H1 (cell line): ENCODE measurements around the gene RFX3. TPM values are rescaled to one million over a fixed set of nuclear protein-coding genes. Genes with fewer than 3 reads are reported as not detected.

Experiments
- CTCF ChIA-PET: fragments of 300-600 bp; sonication (Branson Sonifier 250); formaldehyde crosslinking; loops from one replicate; lab custom pipeline; 2021; ENCODE audit not compliant: partially characterized antibody; lab: Charles Lee
- POLR2A ChIA-PET: fragments of 300-600 bp; sonication (Branson Sonifier 250); formaldehyde crosslinking; loops from one replicate; lab custom pipeline; 2021; ENCODE audit warnings: inconsistent platforms; ENCODE audit not compliant: partially characterized antibody; lab: Charles Lee
- DNase-seq, 2 experiments: peaks; one replicate each; pipeline versions ENCODE4 v3.0.0 to v3.0.0-alpha.2; 2010 to 2022; ENCODE audit warnings: low spot score in 2 of 2, low read depth in 1 of 2, mixed read lengths in 1 of 2
- FAIRE-seq: peaks from 2 replicates; lab custom pipeline; 2011; peaks lifted over from hg19 to GRCh38; lab: Jason Lieb, UNC
- H2AFZ ChIP-seq: 2 replicates; pipeline ENCODE4 v1.8.1; 2012; ENCODE audit warnings: low read length, inconsistent platforms
- H2AK5ac ChIP-seq: 2 replicates; pipeline ENCODE4 v1.6.1; 2013; ENCODE audit warnings: low read depth, low read length
- H2BK120ac ChIP-seq: replicated peaks from 2 replicates; pipeline ENCODE3; 2013; ENCODE audit warnings: low read depth, low read length, inconsistent platforms
- H2BK12ac ChIP-seq: 2 replicates; pipeline ENCODE4 v1.6.1; 2013; ENCODE audit warnings: low read depth, low read length
- H2BK15ac ChIP-seq: 2 replicates; pipeline ENCODE4 v1.6.1; 2013; ENCODE audit warnings: low read length
- H2BK20ac ChIP-seq: 2 replicates; pipeline ENCODE4 v1.6.1; 2013; ENCODE audit warnings: low read length
- H2BK5ac ChIP-seq: 2 replicates; pipeline ENCODE4 v1.6.1; 2013; ENCODE audit warnings: low read depth, low read length
- H3K14ac ChIP-seq: 2 replicates; pipeline ENCODE4 v1.6.1; 2013; ENCODE audit warnings: inconsistent platforms; ENCODE audit not compliant: insufficient read length
- H3K18ac ChIP-seq: 2 replicates; pipeline ENCODE4 v1.6.1; 2013; ENCODE audit warnings: low read length; ENCODE audit errors: extremely low read depth
- H3K23ac ChIP-seq: 2 replicates; pipeline ENCODE4 v1.6.1; 2013; ENCODE audit warnings: inconsistent platforms; ENCODE audit not compliant: insufficient read length
- H3K23me2 ChIP-seq: 2 replicates; pipeline ENCODE4 v1.6.1; 2013; ENCODE audit warnings: low read depth, low read length
- H3K27ac ChIP-seq: 2 replicates; pipeline ENCODE4 v1.6.1; 2011; ENCODE audit warnings: low read depth, low read length, inconsistent platforms
- H3K27me3 ChIP-seq, 4 experiments: replicated peaks in 1 of 4; 1 replicate in 1 of 4; 2 replicates in 3 of 4; pipeline versions ENCODE4 v1.6.1 to v1.8.1; 2011 to 2013; ENCODE audit warnings: low read length in 3 of 4, mild to moderate bottlenecking in 3 of 4, inconsistent platforms in 2 of 4, mixed read lengths in 2 of 4, moderate library complexity in 1 of 4; ENCODE audit not compliant: control insufficient read depth in 3 of 4, insufficient read depth in 3 of 4; ENCODE audit errors: extremely low read depth in 1 of 4
- H3K36me3 ChIP-seq, 4 experiments: 2 replicates each; pipeline versions ENCODE4 v1.6.1 to v1.8.1; 2011 to 2013; ENCODE audit warnings: mild to moderate bottlenecking in 4 of 4, low read length in 3 of 4, moderate library complexity in 2 of 4, control low read depth in 1 of 4, inconsistent platforms in 1 of 4; ENCODE audit not compliant: insufficient read depth in 4 of 4, control insufficient read depth in 2 of 4
- H3K4ac ChIP-seq: replicated peaks from 2 replicates; pipeline ENCODE3; 2013; ENCODE audit warnings: low read length, low read depth, mixed read lengths, inconsistent platforms; ENCODE audit not compliant: insufficient read length
- H3K4me1 ChIP-seq, 4 experiments: replicated peaks in 1 of 4; 1 replicate in 1 of 4; 2 replicates in 3 of 4; pipeline versions ENCODE4 v1.6.1 to v1.8.1; 2011 to 2013; ENCODE audit warnings: low read length in 3 of 4, inconsistent platforms in 2 of 4, mixed read lengths in 1 of 4; ENCODE audit not compliant: insufficient read depth in 4 of 4, control insufficient read depth in 3 of 4
- H3K4me2 ChIP-seq, 2 experiments: 2 replicates each; pipeline versions ENCODE4 v1.6.1 to v1.8.1; 2011 to 2013; ENCODE audit warnings: low read depth in 2 of 2, low read length in 2 of 2, control low read depth in 1 of 2, inconsistent platforms in 1 of 2, mild to moderate bottlenecking in 1 of 2; ENCODE audit not compliant: insufficient read depth in 1 of 2
- H3K4me3 ChIP-seq, 4 experiments: fragments of 200-600, 300-600 bp in 1 of 4; sonication (generic), shearing (Covaris generic), sonication (Bioruptor Twin) in 1 of 4; 2 replicates each; pipeline versions ENCODE4 v1.5.1 to v1.8.1; 2011 to 2016; ENCODE audit warnings: low read length in 4 of 4, low read depth in 3 of 4, control low read depth in 2 of 4, inconsistent platforms in 2 of 4, mild to moderate bottlenecking in 2 of 4, mixed read lengths in 1 of 4, moderate library complexity in 1 of 4; ENCODE audit not compliant: insufficient read depth in 2 of 4; ENCODE audit errors: extremely low read depth in 1 of 4
- H3K56ac ChIP-seq: replicated peaks from 2 replicates; pipeline ENCODE3; 2013; ENCODE audit warnings: low read depth, mild to moderate bottlenecking, mixed read lengths, low read length, inconsistent platforms; ENCODE audit not compliant: insufficient read length
- H3K79me1 ChIP-seq: 2 replicates; pipeline ENCODE4 v1.6.1; 2013; ENCODE audit warnings: low read depth, low read length, control low read depth
- H3K79me2 ChIP-seq, 2 experiments: 2 replicates each; pipeline versions ENCODE4 v1.6.1 to v1.8.1; 2012 to 2013; ENCODE audit warnings: low read length in 2 of 2, mild to moderate bottlenecking in 2 of 2, inconsistent platforms in 1 of 2; ENCODE audit not compliant: insufficient read depth in 2 of 2, control insufficient read depth in 1 of 2
- H3K9ac ChIP-seq, 4 experiments: replicated peaks in 1 of 4; 1 replicate in 1 of 4; 2 replicates in 3 of 4; pipeline versions ENCODE4 v1.6.1 to v1.8.1; 2011 to 2013; ENCODE audit warnings: low read depth in 3 of 4, low read length in 3 of 4, control low read depth in 2 of 4, mild to moderate bottlenecking in 2 of 4, moderate library complexity in 2 of 4, inconsistent platforms in 1 of 4; ENCODE audit errors: extremely low read depth in 1 of 4
- H3K9me3 ChIP-seq, 2 experiments: 2 replicates each; pipeline versions ENCODE4 v1.6.1 to v1.8.1; 2012 to 2013; ENCODE audit warnings: mild to moderate bottlenecking in 2 of 2, moderate library complexity in 2 of 2, control low read depth in 1 of 2, inconsistent platforms in 1 of 2, low read depth in 1 of 2, low read length in 1 of 2, mixed read lengths in 1 of 2; ENCODE audit not compliant: insufficient read depth in 2 of 2
- H4K20me1 ChIP-seq, 2 experiments: replicated peaks in 1 of 2; 2 replicates each; pipeline versions ENCODE3 to v1.8.1; 2011 to 2013; ENCODE audit warnings: inconsistent platforms in 2 of 2, low read length in 2 of 2, mild to moderate bottlenecking in 1 of 2; ENCODE audit not compliant: insufficient read depth in 2 of 2, control insufficient read depth in 1 of 2
- H4K5ac ChIP-seq: 2 replicates; pipeline ENCODE4 v1.6.1; 2013; ENCODE audit warnings: low read length, low read depth, mixed read lengths, inconsistent platforms; ENCODE audit not compliant: insufficient read length
- H4K8ac ChIP-seq: 2 replicates; pipeline ENCODE4 v1.8.0; 2013; ENCODE audit warnings: mild to moderate bottlenecking, moderate library complexity, low read length, inconsistent platforms; ENCODE audit not compliant: insufficient read depth; ENCODE audit errors: extremely low read depth
- H4K91ac ChIP-seq: replicated peaks from 2 replicates; pipeline ENCODE3; 2013; ENCODE audit warnings: low read length, mixed read lengths, inconsistent platforms; ENCODE audit not compliant: insufficient read length
- JUND ChIP-seq: IDR thresholded peaks from 2 replicates; pipeline ENCODE4 v1.6.1; 2011; ENCODE audit warnings: mild to moderate bottlenecking, improper control_type of control experiment, low read length
- KDM5A ChIP-seq: fragments of 200-600 bp; IDR thresholded peaks from 2 replicates; pipeline ENCODE4 v1.7.1; 2012; ENCODE audit warnings: mild to moderate bottlenecking, low read length, inconsistent platforms, mixed read lengths
- NRF1 ChIP-seq: IDR thresholded peaks from 2 replicates; pipeline ENCODE4 v1.6.1; 2011; ENCODE audit warnings: mild to moderate bottlenecking, low read depth, low read length, improper control_type of control experiment
- SAP30 ChIP-seq: fragments of 300-600 bp; sonication (generic); IDR thresholded peaks from 2 replicates; pipeline ENCODE4 v1.7.1; 2012; ENCODE audit warnings: low read length, moderate library complexity, mild to moderate bottlenecking, inconsistent platforms; ENCODE audit not compliant: insufficient read depth, insufficient replicate concordance
- SIX5 ChIP-seq: IDR thresholded peaks from 2 replicates; pipeline ENCODE4 v1.6.1; 2011; ENCODE audit warnings: mild to moderate bottlenecking, low read depth, low read length
- polyA plus RNA-seq, 7 experiments: library from polyadenylated mRNA; depleted of rRNA in 3 of 7; stranded (reverse) in 5 of 7; unstranded in 2 of 7; fragments of >200 nt in 5 of 7; fragments of 200-250 nt in 2 of 7; gene quantifications; 1 replicate in 5 of 7; 2 replicates in 1 of 7; 4 replicates in 1 of 7; pipeline versions ENCODE4 v1.2.1 to v1.2.3, GENCODE V29; 2011 to 2013; ENCODE audit warnings: missing spikeins in 2 of 7, mixed read lengths in 2 of 7
- total RNA-seq: library from RNA; stranded (reverse); fragmentation: NEBNext Ultra II Directional; extraction: Animal tissue kit (Norgen Biotek cat#: 25700); gene quantifications from 2 replicates; pipeline ENCODE4 v1.2.1, GENCODE V29; 2021

RFX3 gene
- total and polyA plus RNA-seq, 2 of the 8 experiments (the other 6 are each of a cell fraction or from before 2014, with no cell fraction given) = 4.9 to 22.6 TPM

DNA sequence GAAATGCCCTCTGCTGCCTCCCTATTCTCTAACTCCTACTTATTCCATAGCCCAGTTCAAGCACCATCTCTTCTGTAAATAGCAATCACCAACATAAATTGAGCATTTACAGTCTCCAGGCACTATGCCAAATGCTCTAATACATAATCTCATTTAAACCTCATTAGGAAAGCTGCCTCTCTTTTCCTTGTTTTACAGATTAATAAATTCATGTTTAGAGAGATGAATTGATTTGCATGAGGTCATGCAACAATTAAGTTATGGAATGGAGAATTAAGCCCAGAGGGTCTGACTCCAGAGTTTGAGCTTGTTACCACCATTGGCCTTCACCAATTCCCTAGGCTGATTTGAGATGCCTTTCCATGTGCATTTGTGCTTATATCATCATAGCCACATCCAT is 23.4 kb upstream of the RFX3 start:
- Histone ChIP-seq H3K27ac (no peak overlapping the region), H2BK5ac (no peak overlapping the region), H3K4me2 (no peak overlapping the region), H2BK15ac (no peak overlapping the region), H3K79me1 (no peaks in the 10 kb centered on the region), H3K23ac (no peak overlapping the region), H4K20me1 (peaks cover 0 to 1% of the 10 kb centered on the region in 2 experiments), H2AK5ac (no peak overlapping the region), H2BK120ac (no peak overlapping the region), H3K18ac (no peak overlapping the region), H4K91ac (no peak overlapping the region), H3K9me3 (no peaks in the 10 kb centered on the region), H3K14ac (no peak overlapping the region), H2AFZ (no peak overlapping the region), H4K8ac (no peak overlapping the region), H3K27me3 (no peaks in the 10 kb centered on the region), H3K36me3 (no peaks in the 10 kb centered on the region), H3K9ac (no peak overlapping the region), H2BK12ac (no peak overlapping the region), H2BK20ac (no peak overlapping the region), H3K4ac (no peak overlapping the region), H4K5ac (no peak overlapping the region), H3K4me3 (no peak overlapping the region), H3K56ac (no peak overlapping the region), H3K4me1 (no peaks in the 10 kb centered on the region), H3K23me2 (no peaks in the 10 kb centered on the region), H3K79me2 (no peaks in the 10 kb centered on the region)
- TF ChIP-seq KDM5A (no peak), NRF1 (no peak), SIX5 (no peak), JUND (no peak), SAP30 (no peak)
- ChIA-PET POLR2A (interaction anchor here (0.8 kb wide), 1 partner anchor 23 kb away, joined by 3 read pairs; no protein-coding TSS in a partner anchor), CTCF (no interaction called here)
- FAIRE-seq (no peak), DNase-seq (no peak)
